Lower lobe of right lung (tissue), 2 donors: Measurements from ENCODE around the gene RMC1. TPM values are rescaled to one million over a fixed set of nuclear protein-coding genes. Genes with fewer than 3 reads are reported as not detected.

Source experiments
- ATAC-seq, 2 donors: fragments of 200-7000 bp; cut with Tn5 transposase; one replicate each; pipeline ENCODE4 v1.9.1; 2020 to 2022; ENCODE audit warnings: mild to moderate bottlenecking in 2 of 2, moderate library complexity in 2 of 2
- DNase-seq: peaks from one replicate; pipeline ENCODE4 v3.0.0-alpha.2; 2020
- H3K27ac ChIP-seq: fragments of 200-600 bp; one replicate; pipeline ENCODE4 v1.8.0; 2022
- H3K27me3 ChIP-seq: fragments of 200-600 bp; one replicate; pipeline ENCODE4 v1.8.0; 2022; ENCODE audit warnings: low read depth
- H3K36me3 ChIP-seq: fragments of 200-600 bp; one replicate; pipeline ENCODE4 v1.8.0; 2022; ENCODE audit warnings: mild to moderate bottlenecking
- H3K4me1 ChIP-seq: fragments of 200-600 bp; one replicate; pipeline ENCODE4 v1.8.0; 2022
- H3K4me3 ChIP-seq: fragments of 200-600 bp; one replicate; pipeline ENCODE4 v1.8.0; 2022; ENCODE audit warnings: mild to moderate bottlenecking
- H3K9me3 ChIP-seq: fragments of 200-600 bp; one replicate; pipeline ENCODE4 v1.8.0; 2022
- intact Hi-C: fragments of 100-400 bp; cut with DNase I; formaldehyde crosslinking; loops from one replicate; pipeline ENCODE4 v1.11.0; 2022
- total RNA-seq: library from RNA; stranded (reverse); fragmentation: NEBNext Ultra II Directional; extraction: Animal tissue kit (Norgen Biotek cat#: 25700); gene quantifications from one replicate; pipeline ENCODE4 v1.2.1, GENCODE V29; 2021
- TF ChIP-seq, protein P1 (sequence below): fragments of 200-600 bp; IDR thresholded peaks from one replicate; pipeline ENCODE4 v1.8.0; 2022; ENCODE audit warnings: antibody characterized with exemption, mild to moderate bottlenecking
- donor health status: DM: no; HTN: yes; CAD: no; lungs with severe emphysema.

The RMC1 gene
- total RNA-seq, 1 donor from 2014 or later = 34.2 TPM

DNA sequence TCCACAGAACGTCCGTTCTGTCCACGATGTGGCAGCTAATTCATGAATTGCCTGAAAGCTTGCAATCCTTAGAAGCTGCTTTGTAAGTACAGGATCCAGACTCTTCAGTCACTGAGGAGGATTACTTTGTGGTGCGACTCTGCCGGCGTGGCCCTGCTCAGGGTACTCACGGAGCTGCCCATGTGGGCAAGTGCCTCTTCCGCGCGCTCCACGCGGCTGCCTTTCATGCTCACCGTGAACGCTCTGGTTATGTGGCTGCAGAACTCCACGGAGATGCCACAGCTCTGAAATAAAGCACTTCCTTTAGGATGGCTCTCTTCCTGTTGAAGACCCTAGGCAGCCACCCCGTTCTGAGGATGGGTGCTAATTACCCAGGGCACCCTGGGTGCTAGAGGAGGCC is 31.0 kb downstream of the RMC1 start:
- no peaks in the 10 kb centered on the region for H3K9me3 ChIP-seq
- peaks cover 1% of the 10 kb centered on the region for H3K4me1 ChIP-seq
- peaks cover 100% of the 10 kb centered on the region for H3K36me3 ChIP-seq
- no peak for ATAC-seq
- H3K27ac ChIP-seq = no peak overlapping the region
- DNase-seq = no peak
- H3K27me3 ChIP-seq = no peaks in the 10 kb centered on the region
- H3K4me3 ChIP-seq = no peak overlapping the region
- TF ChIP-seq, protein P1, sequence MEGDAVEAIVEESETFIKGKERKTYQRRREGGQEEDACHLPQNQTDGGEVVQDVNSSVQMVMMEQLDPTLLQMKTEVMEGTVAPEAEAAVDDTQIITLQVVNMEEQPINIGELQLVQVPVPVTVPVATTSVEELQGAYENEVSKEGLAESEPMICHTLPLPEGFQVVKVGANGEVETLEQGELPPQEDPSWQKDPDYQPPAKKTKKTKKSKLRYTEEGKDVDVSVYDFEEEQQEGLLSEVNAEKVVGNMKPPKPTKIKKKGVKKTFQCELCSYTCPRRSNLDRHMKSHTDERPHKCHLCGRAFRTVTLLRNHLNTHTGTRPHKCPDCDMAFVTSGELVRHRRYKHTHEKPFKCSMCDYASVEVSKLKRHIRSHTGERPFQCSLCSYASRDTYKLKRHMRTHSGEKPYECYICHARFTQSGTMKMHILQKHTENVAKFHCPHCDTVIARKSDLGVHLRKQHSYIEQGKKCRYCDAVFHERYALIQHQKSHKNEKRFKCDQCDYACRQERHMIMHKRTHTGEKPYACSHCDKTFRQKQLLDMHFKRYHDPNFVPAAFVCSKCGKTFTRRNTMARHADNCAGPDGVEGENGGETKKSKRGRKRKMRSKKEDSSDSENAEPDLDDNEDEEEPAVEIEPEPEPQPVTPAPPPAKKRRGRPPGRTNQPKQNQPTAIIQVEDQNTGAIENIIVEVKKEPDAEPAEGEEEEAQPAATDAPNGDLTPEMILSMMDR = no peak
- intact Hi-C loops = no loop called here

GRCh38 chr18:23536204-23536603 is 32.9 kb downstream of the RMC1 start:
- no peaks in the 10 kb centered on the region for H3K9me3 ChIP-seq
- intact Hi-C loops = no loop called here
- DNase-seq = no peak
- H3K36me3 ChIP-seq = peaks cover 100% of the 10 kb centered on the region
- H3K27me3 ChIP-seq = no peaks in the 10 kb centered on the region
- H3K4me1 ChIP-seq = peaks cover 10% of the 10 kb centered on the region
- ATAC-seq = no peak
- TF ChIP-seq, protein P1 = no peak
- no peak overlapping the region for H3K27ac ChIP-seq
- H3K4me3 ChIP-seq = no peak overlapping the region

- intact Hi-C loops = no loop called here
- no peak overlapping the region for H3K27ac ChIP-seq
- DNase-seq (no peak), ATAC-seq (peak; percentile 16 to 60)
- TF ChIP-seq, protein P1 = no peak
- peaks cover 15% of the 10 kb centered on the region for H3K4me1 ChIP-seq
- H3K9me3 ChIP-seq = no peaks in the 10 kb centered on the region
- H3K36me3 ChIP-seq = peaks cover 100% of the 10 kb centered on the region
- H3K4me3 ChIP-seq = no peak overlapping the region
- H3K27me3 ChIP-seq = no peaks in the 10 kb centered on the region
Measured at GRCh38 chr18:23537274-23537673, 34.0 kb downstream of the RMC1 start.

DNA sequence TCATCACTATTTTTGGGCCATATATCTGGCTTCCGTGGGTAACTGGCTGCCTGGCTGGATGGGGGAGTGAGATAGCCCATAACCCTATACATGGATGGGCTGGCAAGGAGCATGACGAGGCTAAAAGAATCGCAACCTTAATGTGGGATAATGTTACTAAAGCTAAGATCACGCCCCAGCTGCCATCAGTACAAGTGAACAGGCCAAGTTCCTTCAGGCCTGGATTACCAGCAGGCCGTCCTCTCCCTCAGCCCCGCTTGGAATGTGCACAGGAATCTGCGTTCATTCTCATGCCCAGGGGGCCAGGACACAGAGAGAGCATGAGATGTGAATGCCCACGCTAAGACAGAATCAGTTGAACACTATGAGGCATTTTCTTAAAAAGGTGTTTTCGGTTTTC is 34.7 kb downstream of the RMC1 start:
- H3K4me1 ChIP-seq = peaks cover 15% of the 10 kb centered on the region
- no peaks in the 10 kb centered on the region for H3K27me3 ChIP-seq
- H3K27ac ChIP-seq = no peak overlapping the region
- no peaks in the 10 kb centered on the region for H3K9me3 ChIP-seq
- intact Hi-C loops = no loop called here
- TF ChIP-seq, protein P1 = no peak
- peaks cover 100% of the 10 kb centered on the region for H3K36me3 ChIP-seq
- ATAC-seq (no peak), DNase-seq (no peak)
- H3K4me3 ChIP-seq = no peak overlapping the region

DNA sequence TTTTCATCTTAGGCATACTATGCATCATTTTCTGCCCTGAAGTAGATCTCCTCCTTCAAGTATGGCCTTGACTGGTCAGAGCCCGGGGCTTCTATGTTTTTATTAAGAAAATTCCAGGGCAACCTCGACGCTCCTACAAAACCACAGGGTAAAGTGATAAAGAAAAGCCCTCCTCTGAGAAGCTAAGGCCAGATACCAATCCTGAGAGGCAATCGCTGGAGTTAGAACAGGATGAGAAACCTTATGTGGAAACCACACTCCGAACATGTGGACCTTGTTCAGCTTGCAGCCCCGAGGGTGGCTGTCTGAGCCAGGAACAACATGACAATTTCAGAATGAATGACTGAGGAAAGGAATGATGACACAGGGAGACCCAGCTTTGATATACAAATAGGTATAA is 35.6 kb downstream of the RMC1 start:
- Histone ChIP-seq H3K36me3 (peaks cover 100% of the 10 kb centered on the region), H3K27ac (no peak overlapping the region), H3K4me1 (peaks cover 15% of the 10 kb centered on the region), H3K27me3 (no peaks in the 10 kb centered on the region), H3K9me3 (no peaks in the 10 kb centered on the region), H3K4me3 (no peak overlapping the region)
- no peak for ATAC-seq
- TF ChIP-seq, protein P1 = no peak
- no peak for DNase-seq
- intact Hi-C loops = no loop called here

- Histone ChIP-seq H3K4me1 (peaks cover 15% of the 10 kb centered on the region), H3K36me3 (peaks cover 100% of the 10 kb centered on the region), H3K9me3 (no peaks in the 10 kb centered on the region), H3K27ac (no peak overlapping the region), H3K27me3 (no peaks in the 10 kb centered on the region), H3K4me3 (no peak overlapping the region)
- DNase-seq (no peak), ATAC-seq (no peak)
- intact Hi-C loops = no loop called here
- TF ChIP-seq, protein P1 = no peak
Measured at GRCh38 chr18:23539296-23539695, 36.0 kb downstream of the RMC1 start.
